GM18505 (cell line): ENCODE data around the gene GRIA4.

Experiments used
- ATAC-seq: cut with Tn5 transposase; IDR thresholded peaks from one replicate; pipeline ENCODE4 v1.9.1; 2021; ENCODE audit not compliant: unreplicated experiment
- POLR2A ChIP-seq: IDR thresholded peaks from 4 replicates; pipeline ENCODE4 v1.6.1; 2011; ENCODE audit warnings: borderline replicate concordance; ENCODE audit not compliant: insufficient read depth, insufficient read length; ENCODE audit errors: extremely low read depth

GRIA4 gene

GRCh38 chr11:105713696-105714095 is 103.8 kb downstream of the GRIA4 start:
- TF ChIP-seq POLR2A = no peak
- ATAC-seq = no peak

DNA sequence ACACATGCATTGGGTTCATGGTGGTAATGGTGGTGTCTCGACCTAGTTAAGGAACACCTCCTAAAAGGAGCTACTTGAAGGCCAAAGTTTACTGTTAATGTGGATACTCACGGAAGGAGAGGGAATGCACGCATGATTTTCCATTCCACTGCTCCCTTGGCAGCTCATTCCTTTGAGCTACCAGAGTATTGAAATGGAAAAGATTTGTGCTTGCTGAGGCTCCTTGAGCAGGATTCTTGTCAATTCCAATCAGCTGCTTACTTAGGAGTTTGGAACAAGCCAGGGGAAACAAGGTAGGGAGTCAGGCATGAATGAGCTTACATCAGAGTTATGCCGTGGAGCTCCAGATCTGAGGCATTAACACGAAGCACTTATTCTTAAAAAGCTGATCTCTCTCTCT is 108.8 kb downstream of the GRIA4 start:
- no peak for TF ChIP-seq POLR2A
- ATAC-seq = no peak

- ATAC-seq = peak; percentile 91
- TF ChIP-seq POLR2A = no peak
These were observed 109.4 kb downstream of the GRIA4 start for GRCh38 chr11:105719073-105719822.

GRCh38 chr11:105720096-105720495 is 110.2 kb downstream of the GRIA4 start:
- no peak for TF ChIP-seq POLR2A
- no peak for ATAC-seq

GRCh38 chr11:105723269-105723668 is 113.4 kb downstream of the GRIA4 start:
- no peak for ATAC-seq
- TF ChIP-seq POLR2A = no peak

DNA sequence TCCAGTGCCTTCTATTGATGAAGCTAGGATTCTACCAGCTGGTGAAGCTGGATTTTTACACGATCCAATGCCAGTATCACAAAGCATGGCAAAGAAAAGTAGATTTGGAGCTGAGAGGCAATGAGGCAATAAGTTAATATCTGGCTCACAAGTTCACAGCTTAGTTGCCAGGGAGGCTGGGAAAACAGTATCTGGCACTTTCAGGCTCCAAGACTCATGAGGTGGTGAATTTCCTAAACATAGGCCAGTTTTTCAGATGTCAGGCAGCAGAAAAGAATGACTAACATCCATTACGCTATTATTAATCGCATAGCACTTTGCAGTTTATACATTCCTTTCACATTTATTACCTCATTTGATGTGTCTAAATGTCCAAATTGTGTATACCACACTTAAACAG is 122.7 kb downstream of the GRIA4 start:
- no peak for ATAC-seq
- no peak for TF ChIP-seq POLR2A

GRCh38 chr11:105734426-105734825 is 124.6 kb downstream of the GRIA4 start:
- no peak for ATAC-seq

GRCh38 chr11:105738251-105738650 is 128.4 kb downstream of the GRIA4 start:
- ATAC-seq = no peak
- TF ChIP-seq POLR2A = no peak

More at GRCh38 chr11:105734426-105734825, 124.6 kb downstream of the GRIA4 start:
- no peak for TF ChIP-seq POLR2A

GRCh38 chr11:105738986-105739795 is 129.3 kb downstream of the GRIA4 start:
- ATAC-seq = no peak
- no peak for TF ChIP-seq POLR2A

GRCh38 chr11:105740164-105740903 is 130.5 kb downstream of the GRIA4 start:
- TF ChIP-seq POLR2A = no peak
- peak; percentile 90 for ATAC-seq

GRCh38 chr11:105741488-105742020 is 131.7 kb downstream of the GRIA4 start:
- no peak for ATAC-seq
- TF ChIP-seq POLR2A = no peak

GRCh38 chr11:105754260-105754659 is 144.4 kb downstream of the GRIA4 start:
- TF ChIP-seq POLR2A = no peak
- ATAC-seq = no peak

DNA sequence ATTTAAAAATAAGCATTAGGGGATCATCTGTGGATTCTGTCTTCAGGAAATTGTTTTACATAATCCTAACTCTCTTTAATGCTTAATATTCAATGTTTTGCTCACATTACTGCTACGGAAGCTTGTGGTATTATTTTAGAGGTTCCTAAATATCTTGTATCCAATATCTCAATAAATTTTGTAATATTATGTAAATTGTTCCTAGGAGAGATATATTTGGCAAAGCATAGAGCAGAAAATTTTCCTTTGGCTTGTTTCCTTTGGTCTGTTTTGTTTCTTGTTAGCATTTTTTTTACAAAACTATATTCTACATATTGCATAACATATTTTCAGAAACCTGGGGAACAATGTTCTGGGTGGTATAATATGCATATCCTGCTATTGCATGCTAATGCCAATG is 144.8 kb downstream of the GRIA4 start:
- no peak for ATAC-seq
- TF ChIP-seq POLR2A = no peak
